HG02870 (cell line): Measurements from ENCODE around the gene VAPB.

Source experiments
- ATAC-seq: cut with Tn5 transposase; IDR thresholded peaks from one replicate; pipeline ENCODE4 v1.9.1; 2021; ENCODE audit warnings: mild to moderate bottlenecking, moderate library complexity; ENCODE audit not compliant: unreplicated experiment

Gene VAPB

GRCh38 chr20:58377766-58378401 lies 11.1 kb upstream of the VAPB start:
- ATAC-seq = no peak

- no peak for ATAC-seq
Measured at GRCh38 chr20:58378704-58379103, 10.3 kb upstream of the VAPB start.

DNA sequence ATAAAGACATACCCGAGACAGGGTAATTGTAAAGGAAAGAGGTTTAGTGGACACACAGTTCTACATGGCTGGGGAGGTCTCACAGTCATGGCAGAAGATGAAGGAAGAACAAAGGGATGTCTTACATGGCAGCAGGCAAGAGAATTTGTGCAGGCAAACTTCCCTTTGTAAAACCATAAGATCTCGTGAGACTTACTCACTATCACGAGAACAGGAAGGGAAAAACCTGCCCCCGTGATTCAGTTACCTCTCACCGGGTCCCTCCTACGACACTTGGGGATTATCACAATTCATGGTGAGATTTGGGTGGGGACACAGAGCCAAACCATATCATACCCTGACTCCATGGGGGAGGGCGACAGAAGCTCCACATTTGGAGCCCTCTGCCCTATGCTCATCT lies 7.4 kb upstream of the VAPB start:
- no peak for ATAC-seq

GRCh38 chr20:58382096-58382495 lies 6.9 kb upstream of the VAPB start:
- no peak for ATAC-seq

GRCh38 chr20:58384821-58385220 lies 4.2 kb upstream of the VAPB start:
- no peak for ATAC-seq

DNA sequence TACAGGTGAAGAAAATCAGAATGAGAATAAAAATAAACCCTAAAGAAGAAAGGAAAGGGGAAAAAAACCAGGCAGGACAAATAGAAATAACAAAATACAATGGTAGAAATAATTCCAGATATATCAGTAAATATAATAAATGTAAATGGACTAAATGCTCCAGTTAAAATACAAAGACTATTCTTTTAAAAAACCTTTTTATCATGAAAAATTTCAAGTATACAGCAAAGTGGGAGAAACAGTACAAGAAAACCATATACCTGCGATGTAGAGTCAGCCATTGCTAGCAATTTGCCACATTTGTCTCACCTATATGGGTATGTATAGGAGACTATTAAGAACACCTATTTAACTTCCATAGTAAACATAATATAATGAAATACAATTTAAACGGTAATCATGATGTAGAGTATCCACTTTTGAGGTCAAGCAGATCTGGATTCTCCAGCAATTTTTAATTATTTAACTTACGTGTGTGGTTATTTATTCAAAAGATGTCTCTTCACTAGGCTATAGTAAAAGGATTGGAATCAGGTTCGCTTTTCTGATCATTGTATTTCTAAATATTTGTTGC lies 914 bp upstream of the VAPB start:
- no peak for ATAC-seq

DNA sequence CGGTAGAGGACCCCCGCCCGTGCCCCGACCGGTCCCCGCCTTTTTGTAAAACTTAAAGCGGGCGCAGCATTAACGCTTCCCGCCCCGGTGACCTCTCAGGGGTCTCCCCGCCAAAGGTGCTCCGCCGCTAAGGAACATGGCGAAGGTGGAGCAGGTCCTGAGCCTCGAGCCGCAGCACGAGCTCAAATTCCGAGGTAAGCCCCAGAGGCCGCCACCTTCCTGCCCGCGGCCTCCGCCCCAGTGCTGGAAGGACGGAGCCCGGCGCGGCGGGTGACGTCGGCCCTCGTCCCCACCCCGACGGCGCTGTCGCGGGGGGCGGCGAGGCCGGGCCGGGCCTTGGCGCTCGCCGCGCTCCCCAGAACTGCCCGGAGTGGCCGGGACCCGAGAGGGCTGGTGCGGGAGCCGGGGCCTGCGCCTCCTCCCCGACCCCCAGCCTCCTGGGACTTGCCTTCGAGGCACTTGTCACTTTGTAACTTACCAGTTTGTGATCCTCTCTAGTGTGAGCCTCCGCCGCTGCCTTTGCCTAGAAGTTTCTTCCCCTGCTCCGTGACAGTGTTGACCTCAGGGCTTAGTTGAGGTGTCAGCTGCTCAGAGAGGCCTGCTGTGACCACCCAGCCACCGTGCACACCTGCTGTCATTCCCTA lies 417 bp downstream of the VAPB start:
- peak; percentile 25 for ATAC-seq

- ATAC-seq = no peak
Measured at GRCh38 chr20:58389968-58390658, 1.1 kb downstream of the VAPB start.

DNA sequence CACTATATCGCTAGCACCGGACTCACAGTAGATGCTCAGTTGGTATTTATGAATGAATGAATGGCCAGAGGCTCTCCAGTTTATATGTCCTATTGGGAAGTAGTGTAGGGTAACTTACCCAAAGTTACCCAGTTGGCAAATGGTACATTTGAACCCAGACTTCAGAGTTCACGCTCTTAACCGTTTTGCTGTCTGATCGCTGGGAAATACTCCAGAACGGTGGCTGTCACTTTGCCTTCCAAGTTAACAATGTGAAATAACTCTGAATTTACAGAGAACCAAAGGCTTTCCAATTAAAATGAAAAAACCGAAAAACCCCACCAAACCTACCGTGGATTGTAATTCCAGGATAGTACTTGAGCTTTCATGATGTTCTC lies 1.6 kb downstream of the VAPB start:
- ATAC-seq = no peak

DNA sequence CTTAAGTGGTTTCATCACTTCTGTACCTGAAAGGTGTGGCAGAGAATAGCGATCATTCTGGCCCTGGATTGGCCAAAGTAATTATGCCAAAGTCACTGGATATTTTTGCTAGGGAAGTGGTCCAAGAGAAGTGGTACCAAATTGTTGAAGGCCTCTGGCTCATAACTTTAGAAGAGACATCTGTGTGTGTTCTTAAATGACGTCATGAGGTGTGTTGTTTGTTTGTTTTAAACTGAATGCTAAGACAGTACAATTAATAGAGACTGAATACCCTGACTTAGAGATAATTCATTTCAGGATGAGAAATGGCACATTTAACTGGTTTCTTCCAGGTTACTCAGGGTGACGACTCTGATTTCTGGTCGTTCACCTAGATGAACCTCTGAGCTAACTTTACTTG lies 3.3 kb downstream of the VAPB start:
- no peak for ATAC-seq

DNA sequence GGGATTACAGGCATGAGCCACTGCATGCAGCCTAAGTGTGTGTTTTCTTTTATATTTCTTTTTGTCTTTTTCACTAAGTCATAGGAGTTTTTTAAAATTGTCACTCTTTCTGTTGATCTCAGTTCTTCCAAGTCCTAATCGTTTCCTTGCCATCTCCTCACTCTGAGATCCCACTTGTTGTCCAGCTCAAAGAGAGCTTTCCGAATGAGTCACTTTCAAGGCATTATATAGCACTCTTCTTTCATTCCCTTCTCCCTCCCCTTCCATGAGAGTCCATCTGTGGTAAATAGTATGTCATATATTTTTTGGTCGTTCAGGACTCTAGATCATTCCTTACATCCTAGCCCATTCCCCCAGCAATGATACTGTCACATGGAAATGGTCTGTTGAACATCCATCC lies 4.3 kb downstream of the VAPB start:
- no peak for ATAC-seq

- ATAC-seq = no peak
Measured at GRCh38 chr20:58394801-58395200, 5.8 kb downstream of the VAPB start.

- no peak for ATAC-seq
Measured at GRCh38 chr20:58395604-58396003, 6.6 kb downstream of the VAPB start.

DNA sequence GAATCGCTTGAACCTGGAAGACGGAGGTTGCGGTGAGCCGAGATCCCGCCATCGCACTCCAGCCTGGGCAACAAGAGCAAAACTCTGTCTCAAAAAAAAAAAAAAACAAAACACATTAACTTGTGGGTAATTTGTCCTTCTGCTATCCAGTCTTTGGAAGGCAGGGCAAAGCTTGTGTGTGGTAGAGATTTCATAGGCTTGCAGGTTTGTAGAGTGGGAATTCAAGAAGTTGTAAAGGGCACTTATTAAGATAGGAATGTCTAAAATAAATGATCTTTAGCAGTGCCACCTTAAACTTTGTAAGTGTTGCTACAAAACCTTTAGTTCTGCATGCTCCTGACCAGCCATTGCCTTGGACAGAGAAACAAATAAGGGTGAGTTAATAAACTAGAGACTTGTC lies 8.4 kb downstream of the VAPB start:
- no peak for ATAC-seq

- no peak for ATAC-seq
Measured at GRCh38 chr20:58398254-58398653, 9.2 kb downstream of the VAPB start.

GRCh38 chr20:58399926-58400325 lies 10.9 kb downstream of the VAPB start:
- ATAC-seq = no peak

DNA sequence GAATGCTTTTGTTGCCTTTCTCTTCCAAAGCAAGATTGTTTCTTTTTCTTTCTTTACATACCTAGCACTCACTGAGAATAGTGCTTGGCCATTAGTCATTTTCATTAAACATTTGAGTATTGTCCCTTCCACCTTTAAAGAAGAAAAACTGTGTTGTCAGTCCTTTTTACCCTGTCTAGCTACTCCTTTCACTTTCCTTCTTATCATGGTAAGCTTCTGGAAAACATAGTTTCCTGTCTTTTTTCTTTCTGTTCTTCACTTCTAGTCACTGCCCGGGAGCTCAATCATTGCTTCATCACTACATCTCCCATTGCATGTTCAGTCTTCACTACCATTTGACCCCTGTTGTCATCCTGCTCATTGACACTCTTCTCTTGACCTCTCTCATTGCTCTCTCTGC lies 12.1 kb downstream of the VAPB start:
- ATAC-seq = no peak

DNA sequence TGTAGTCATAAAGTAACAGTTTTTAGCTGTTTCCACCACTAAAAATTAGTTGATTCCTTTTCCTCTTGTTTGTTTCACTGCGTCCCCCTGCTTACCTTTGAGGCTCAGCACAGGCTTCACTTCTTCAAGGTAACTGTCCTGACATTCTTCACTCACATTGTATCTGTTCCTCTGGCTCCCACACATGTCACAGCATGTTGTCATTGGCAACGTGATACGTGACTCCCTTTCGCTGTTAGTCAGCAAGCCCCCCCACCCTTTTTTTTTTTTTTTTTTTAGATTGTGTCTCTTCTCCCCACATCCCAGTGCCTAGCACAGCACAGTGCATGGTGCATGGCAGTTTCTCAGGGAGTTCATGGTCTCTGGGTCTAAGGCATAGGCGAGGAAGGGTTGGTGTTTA lies 13.3 kb downstream of the VAPB start:
- no peak for ATAC-seq

DNA sequence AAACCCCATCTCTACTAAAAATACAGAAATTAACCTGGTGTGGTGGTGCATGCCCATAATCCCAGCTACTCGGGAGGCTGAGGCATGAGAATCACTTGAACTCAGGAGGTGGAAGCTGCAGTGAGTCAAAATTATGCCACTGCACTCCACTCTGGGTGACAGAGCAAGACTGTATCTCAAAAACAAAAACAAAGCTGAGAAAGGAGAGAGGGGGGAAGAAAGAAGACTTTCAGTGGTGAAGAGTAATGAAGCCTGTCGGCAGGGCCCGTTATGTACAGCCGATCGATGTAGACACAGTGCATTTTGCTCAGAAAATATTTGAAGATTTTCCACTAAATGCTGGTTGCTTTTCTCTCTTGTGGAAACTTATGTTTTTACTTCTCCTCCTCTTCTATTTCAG lies 13.8 kb downstream of the VAPB start:
- ATAC-seq = peak; percentile 87

- peak; percentile 28 for ATAC-seq
Measured at GRCh38 chr20:58403272-58403671, 14.2 kb downstream of the VAPB start.

DNA sequence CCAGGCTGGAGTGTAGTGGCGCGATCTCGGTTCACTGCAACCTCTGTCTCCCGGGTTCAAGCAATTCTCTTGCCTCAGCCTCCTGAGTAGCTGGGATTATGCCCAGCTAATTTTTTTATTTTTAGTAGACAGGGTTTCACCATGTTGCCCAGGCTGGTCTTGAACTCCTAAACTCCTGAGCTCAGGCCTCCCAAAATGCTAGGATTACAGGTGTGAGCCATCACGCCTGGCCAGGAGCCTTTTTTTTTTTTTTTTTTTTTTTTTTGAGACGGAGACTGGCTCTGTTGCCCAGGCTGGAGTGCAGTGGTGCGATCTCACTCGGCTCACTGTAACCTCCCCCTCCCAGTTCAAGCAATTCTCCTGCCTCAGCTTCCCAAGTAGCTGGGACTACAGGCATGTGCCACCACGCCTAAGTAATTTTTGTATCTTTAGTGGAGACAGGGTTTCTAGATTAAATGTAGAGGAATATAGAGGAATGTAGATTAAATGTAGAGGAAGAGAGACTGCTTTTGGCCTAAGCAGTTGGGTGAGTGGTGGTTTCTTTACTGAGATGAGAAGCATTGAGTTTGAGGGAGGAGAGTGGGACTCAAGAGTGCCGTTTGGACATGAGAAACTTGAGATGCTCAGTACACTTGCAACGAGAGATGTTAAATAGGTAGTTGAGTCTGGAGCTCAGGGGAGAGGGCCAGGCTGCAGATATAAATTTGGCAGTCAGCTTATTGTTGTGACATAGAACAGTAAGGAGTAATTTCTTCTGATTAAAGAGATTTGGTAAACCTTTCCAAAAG lies 16.7 kb downstream of the VAPB start:
- no peak for ATAC-seq
